Esophagus squamous epithelium (tissue), 5 donors: ENCODE results near the gene INHA. TPM values are rescaled to one million over a fixed set of nuclear protein-coding genes. Genes with fewer than 3 reads are reported as not detected.
A peak's percentile ranks its signal among the peaks of the same experiment; 100 is the strongest.

Experiments used
- DNase-seq: peaks from one replicate; lab custom pipeline; 2025; lab: John Stamatoyannopoulos, UW
- H3K27ac ChIP-seq, 4 donors: fragments of 200-600 bp; sonication (generic); one replicate each; pipeline ENCODE4 v1.5.1; 2016 to 2019; ENCODE audit warnings: mild to moderate bottlenecking in 1 of 4
- H3K27me3 ChIP-seq, 4 donors: fragments of 200-600 bp; sonication (generic); 1 replicate in 3 of 4; 2 replicates in 1 of 4; pipeline versions ENCODE4 v1.5.1 to v1.6.0; 2017 to 2021; ENCODE audit warnings: antibody characterized with exemption in 1 of 4
- H3K36me3 ChIP-seq, 3 donors: fragments of 200-600 bp; sonication (generic); one replicate each; pipeline ENCODE4 v1.5.1; 2016 to 2019
- H3K4me1 ChIP-seq, 3 donors: fragments of 200-600 bp; sonication (generic); one replicate each; pipeline ENCODE4 v1.5.1; 2017 to 2019
- H3K4me3 ChIP-seq, 4 donors: fragments of 200-600 bp; sonication (generic); 1 replicate in 3 of 4; 2 replicates in 1 of 4; pipeline ENCODE4 v1.5.1; 2016 to 2019; ENCODE audit warnings: mild to moderate bottlenecking in 2 of 4, moderate library complexity in 1 of 4
- H3K9me3 ChIP-seq, 3 donors: fragments of 200-600 bp; sonication (generic); one replicate each; pipeline ENCODE4 v1.5.1; 2016 to 2019
- CTCF ChIP-seq, 6 experiments: fragments of 450-650 bp in 4 of 6; fragments of 200-600 bp in 2 of 6; sonication (generic) in 2 of 6; IDR thresholded peaks; one replicate each; pipeline ENCODE4 v1.5.1; 2016 to 2019; ENCODE audit warnings: antibody characterized with exemption in 6 of 6, mild to moderate bottlenecking in 4 of 6, moderate library complexity in 4 of 6
- POLR2A ChIP-seq, 4 donors: fragments of 450-650 bp; IDR thresholded peaks; one replicate each; pipeline ENCODE4 v1.6.1; 2017; ENCODE audit warnings: antibody characterized with exemption in 4 of 4, mild to moderate bottlenecking in 4 of 4, moderate library complexity in 3 of 4
- WGBS, 2 donors: methylation state at CpG; one replicate each; pipeline ENCODE4 v1.1.5; 2018; 5-methylcytosine and 5-hydroxymethylcytosine counted together
- intact Hi-C: fragments of 100-400 bp; cut with DNase I; formaldehyde crosslinking; loops from one replicate; pipeline ENCODE4 v1.15.0; 2022
- total RNA-seq, 4 donors: library from RNA; depleted of rRNA; stranded (reverse); fragments of >200 nt; gene quantifications; one replicate each; pipeline ENCODE4 v1.1.0, GENCODE V29; 2016
- donor health status: DM: yes; HTN: yes; CAD: no.

The INHA gene
- total RNA-seq, 4 donors from 2014 or later = not detected

- no peak for TF ChIP-seq CTCF (IDR thresholded peaks at IDR 0.05)
- TF ChIP-seq POLR2A (IDR thresholded peaks at IDR 0.05) = no peak
- no peaks in the 10 kb centered on the region for H3K36me3 ChIP-seq
- no peak for DNase-seq
- no peak overlapping the region for H3K27ac ChIP-seq
- H3K4me1 ChIP-seq = peaks cover 0 to 9% (median 5%) of the 10 kb centered on the region in 3 donors
- peaks cover 0 to 9% (median 0%) of the 10 kb centered on the region in 4 donors for H3K27me3 ChIP-seq
- intact Hi-C loops = no loop called here
- no peak overlapping the region for H3K4me3 ChIP-seq
- WGBS, 2 donors = 50 to 64% methylated on average over 6 of the region's 6 CpGs
- H3K9me3 ChIP-seq = no peaks in the 10 kb centered on the region
Observed at GRCh38 chr2:219592736-219593135, 20.6 kb downstream of the INHA start.

GRCh38 chr2:219593154-219593553 lies 21.0 kb downstream of the INHA start:
- Histone ChIP-seq H3K4me1 (peaks cover under 1 to 11% (median 5%) of the 10 kb centered on the region in 3 donors), H3K27ac (no peak overlapping the region), H3K9me3 (no peaks in the 10 kb centered on the region), H3K4me3 (no peak overlapping the region), H3K27me3 (peaks cover 0 to 9% (median 0%) of the 10 kb centered on the region in 4 donors), H3K36me3 (no peaks in the 10 kb centered on the region)
- 78 to 95% methylated on average over 2 of the region's 2 CpGs for WGBS, 2 donors
- intact Hi-C loops = no loop called here
- TF ChIP-seq POLR2A (IDR thresholded peaks at IDR 0.05) (no peak), CTCF (IDR thresholded peaks at IDR 0.05) (no peak)
- DNase-seq = no peak

DNA sequence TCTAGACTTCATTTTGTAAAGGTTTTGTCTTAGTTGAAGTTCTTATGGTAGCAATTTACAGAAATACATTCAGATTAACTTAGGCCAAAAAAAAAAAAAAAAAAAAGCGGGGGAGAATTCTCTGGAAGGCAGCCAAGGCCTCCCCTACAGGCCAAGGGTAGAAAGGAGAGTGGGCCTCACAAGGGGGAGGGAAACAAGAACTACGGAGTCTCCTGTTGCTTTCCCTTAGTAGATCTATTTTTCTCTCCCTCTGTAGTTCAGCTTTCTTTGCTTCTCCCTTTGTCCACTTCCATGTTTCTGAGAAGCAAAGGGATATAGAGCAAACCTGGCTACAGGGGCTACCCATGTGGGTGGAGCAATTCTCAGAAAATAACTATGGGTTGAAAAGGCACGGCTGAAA lies 23.1 kb downstream of the INHA start:
- Histone ChIP-seq H3K27ac (no peak overlapping the region), H3K36me3 (no peaks in the 10 kb centered on the region), H3K9me3 (no peaks in the 10 kb centered on the region), H3K4me1 (peaks cover 5 to 21% (median 9%) of the 10 kb centered on the region in 3 donors), H3K4me3 (no peak overlapping the region), H3K27me3 (peaks cover 0 to 4% (median 0%) of the 10 kb centered on the region in 4 donors)
- WGBS, 2 donors = 38 to 40% methylated on average over 3 of the region's 3 CpGs
- TF ChIP-seq CTCF (IDR thresholded peaks at IDR 0.05) = no peak
- TF ChIP-seq POLR2A (IDR thresholded peaks at IDR 0.05) = no peak
- intact Hi-C loops = no loop called here
- no peak for DNase-seq

GRCh38 chr2:219596954-219597551 lies 24.9 kb downstream of the INHA start:
- Histone ChIP-seq H3K9me3 (no peaks in the 10 kb centered on the region), H3K4me3 (peak overlapping the region; percentile 69 to 86 (median 74)), H3K4me1 (peaks cover 5 to 21% (median 9%) of the 10 kb centered on the region in 3 donors), H3K27ac (peak overlapping the region; percentile 89 to 93 (median 92)), H3K27me3 (no peaks in the 10 kb centered on the region), H3K36me3 (peaks cover 4 to 12% (median 6%) of the 10 kb centered on the region in 3 donors)
- DNase-seq = no peak
- TF ChIP-seq POLR2A (IDR thresholded peaks at IDR 0.05) (no peak), CTCF (IDR thresholded peaks at IDR 0.05) (no peak)
- WGBS, 2 donors = 10 to 13% methylated on average over 19 of the region's 19 CpGs
- intact Hi-C loops = no loop called here

DNA sequence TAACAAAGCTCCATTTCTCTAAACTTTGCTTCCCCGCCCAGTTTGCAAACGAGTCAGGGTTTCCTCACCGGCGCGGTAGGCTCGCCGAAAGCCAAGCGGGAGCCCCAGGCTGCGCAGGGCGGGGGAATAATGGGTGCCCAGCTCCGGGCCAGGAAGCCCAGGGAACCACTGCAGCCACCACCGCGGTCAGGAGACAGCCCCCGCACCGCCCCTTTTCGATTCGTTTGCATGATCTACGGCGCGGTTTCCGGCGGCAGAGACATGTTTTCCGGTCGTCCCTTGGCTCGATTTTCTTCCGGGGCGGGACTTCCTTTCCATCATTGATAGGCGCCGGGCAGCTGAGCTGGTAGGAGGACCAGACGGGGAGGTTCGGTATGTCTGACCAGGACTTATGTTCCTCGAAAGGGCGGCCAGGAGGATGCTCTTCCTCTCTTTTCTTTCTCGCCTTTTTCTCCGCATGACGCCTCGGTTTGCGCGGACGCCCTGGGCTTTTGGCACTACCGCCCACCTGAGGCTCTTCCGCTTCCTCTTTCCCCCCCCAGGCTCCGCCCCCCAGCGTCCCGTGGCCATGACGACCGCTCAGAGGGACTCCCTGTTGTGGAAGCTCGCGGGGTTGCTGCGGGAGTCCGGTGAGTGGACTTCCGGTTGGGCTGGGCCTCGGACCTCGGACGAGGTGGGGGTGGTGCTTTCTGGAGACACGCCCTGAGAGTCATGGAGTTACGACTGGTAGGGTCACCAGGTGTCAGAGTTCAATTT lies 25.6 kb downstream of the INHA start, which contains the start of gene STK11IP:
Gene STK11IP (plus strand): TSS at position 306 of the 756 bp plus-strand sequence. CDS start 263 bp downstream, at position 569.
- peak in 2 of 4 donors; percentile 65 to 75 for TF ChIP-seq POLR2A (IDR thresholded peaks at IDR 0.05)
- no peak for TF ChIP-seq CTCF (IDR thresholded peaks at IDR 0.05)
- peak within 1 kb of the TSS; percentile 89 to 93 (median 92) for H3K27ac ChIP-seq
- no peaks in the 10 kb centered on the region for H3K9me3 ChIP-seq
- no peaks in the 10 kb centered on the region for H3K27me3 ChIP-seq
- H3K4me1 ChIP-seq = peaks cover 5 to 21% (median 9%) of the 10 kb centered on the region in 3 donors
- H3K36me3 ChIP-seq = peaks cover 4 to 19% (median 6%) of the 10 kb centered on the region in 3 donors
- intact Hi-C loops = no loop called here
- peak within 1 kb of the TSS; percentile 69 to 86 (median 74) for H3K4me3 ChIP-seq
- WGBS, 2 donors = 0 to 1% methylated on average over 19 to 24 of the region's 57 CpGs
- DNase-seq = peak; percentile 85
